ENCODE measurements around the gene RAD51AP1.
"Not testable (repeated sequence)": the region's sequence is repeated elsewhere in the genome, so short reads cannot be mapped to it uniquely, and the experiment has no call there.

RAD51AP1 gene

DNA sequence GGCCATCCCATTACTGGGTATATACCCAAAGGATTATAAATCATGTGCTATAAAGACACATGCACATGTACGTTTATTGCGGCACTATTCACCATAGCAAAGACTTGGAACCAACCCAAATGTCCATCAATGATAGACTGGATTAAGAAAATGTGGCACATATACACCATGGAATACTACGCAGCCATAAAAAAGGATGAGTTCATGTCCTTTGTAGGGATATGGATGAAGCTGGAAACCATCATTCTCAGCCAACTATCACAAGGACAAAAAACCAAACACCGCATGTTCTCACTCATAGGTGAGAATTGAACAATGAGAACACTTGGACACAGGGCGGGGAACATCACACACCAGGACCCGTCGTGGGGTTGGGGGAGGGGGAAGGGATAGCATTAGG is 15.2 kb upstream of the RAD51AP1 start:
- not testable (repeated sequence) for H3K4me3 ChIP-seq (ENCODE audit: low read length); H3K36me3 ChIP-seq (ENCODE audit: control insufficient read depth, insufficient read depth, low read length); H3K27me3 ChIP-seq (ENCODE audit: control insufficient read depth, insufficient read depth, low read length); H3K9ac ChIP-seq (ENCODE audit: low read length); H3K9me3 ChIP-seq (ENCODE audit: control insufficient read depth, low read length); H3K4me1 ChIP-seq (ENCODE audit: control insufficient read depth, insufficient read depth, low read length)

- no peaks in the 10 kb centered on the region for H3K36me3 ChIP-seq (ENCODE audit: control insufficient read depth, insufficient read depth, low read length)
- no peaks in the 10 kb centered on the region for H3K9me3 ChIP-seq (ENCODE audit: control insufficient read depth, low read length)
- no peaks in the 10 kb centered on the region for H3K27me3 ChIP-seq (ENCODE audit: control insufficient read depth, insufficient read depth, low read length)
- no peak overlapping the region for H3K4me3 ChIP-seq (ENCODE audit: low read length)
- no peaks in the 10 kb centered on the region for H3K4me1 ChIP-seq (ENCODE audit: control insufficient read depth, insufficient read depth, low read length)
- no peak overlapping the region for H3K9ac ChIP-seq (ENCODE audit: low read length)
These were observed 11.7 kb upstream of the RAD51AP1 start for GRCh38 chr12:4526923-4527546.

DNA sequence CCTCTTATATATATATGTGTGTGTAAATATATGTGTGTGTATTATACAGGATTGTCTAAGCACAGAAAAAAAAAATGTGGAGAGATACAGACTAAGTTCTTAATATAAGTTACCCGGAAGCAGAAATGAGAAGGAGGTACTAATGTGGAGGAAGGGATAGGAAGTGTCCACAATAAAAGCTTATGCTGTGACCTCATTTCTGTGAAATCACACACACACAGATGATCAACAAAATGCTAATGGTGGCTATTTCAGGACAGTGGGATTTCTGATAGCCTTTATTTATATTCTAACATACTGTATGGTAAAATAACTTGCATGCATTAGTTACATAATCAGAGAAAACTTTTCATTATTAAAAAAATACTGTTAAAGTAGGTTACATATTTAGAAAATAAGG is 8.5 kb upstream of the RAD51AP1 start:
- H3K36me3 ChIP-seq (ENCODE audit: control insufficient read depth, insufficient read depth, low read length): no peaks in the 10 kb centered on the region
- no peaks in the 10 kb centered on the region for H3K9me3 ChIP-seq (ENCODE audit: control insufficient read depth, low read length)
- no peak overlapping the region for H3K4me3 ChIP-seq (ENCODE audit: low read length)
- H3K27me3 ChIP-seq (ENCODE audit: control insufficient read depth, insufficient read depth, low read length): no peaks in the 10 kb centered on the region
- no peaks in the 10 kb centered on the region for H3K4me1 ChIP-seq (ENCODE audit: control insufficient read depth, insufficient read depth, low read length)
- no peak overlapping the region for H3K9ac ChIP-seq (ENCODE audit: low read length)

- no peak overlapping the region for H3K9ac ChIP-seq (ENCODE audit: low read length)
- no peaks in the 10 kb centered on the region for H3K27me3 ChIP-seq (ENCODE audit: control insufficient read depth, insufficient read depth, low read length)
- no peaks in the 10 kb centered on the region for H3K4me1 ChIP-seq (ENCODE audit: control insufficient read depth, insufficient read depth, low read length)
- H3K4me3 ChIP-seq (ENCODE audit: low read length): no peak overlapping the region
- no peaks in the 10 kb centered on the region for H3K36me3 ChIP-seq (ENCODE audit: control insufficient read depth, insufficient read depth, low read length)
- no peaks in the 10 kb centered on the region for H3K9me3 ChIP-seq (ENCODE audit: control insufficient read depth, low read length)
These were observed 7.6 kb upstream of the RAD51AP1 start for GRCh38 chr12:4530982-4531586.

DNA sequence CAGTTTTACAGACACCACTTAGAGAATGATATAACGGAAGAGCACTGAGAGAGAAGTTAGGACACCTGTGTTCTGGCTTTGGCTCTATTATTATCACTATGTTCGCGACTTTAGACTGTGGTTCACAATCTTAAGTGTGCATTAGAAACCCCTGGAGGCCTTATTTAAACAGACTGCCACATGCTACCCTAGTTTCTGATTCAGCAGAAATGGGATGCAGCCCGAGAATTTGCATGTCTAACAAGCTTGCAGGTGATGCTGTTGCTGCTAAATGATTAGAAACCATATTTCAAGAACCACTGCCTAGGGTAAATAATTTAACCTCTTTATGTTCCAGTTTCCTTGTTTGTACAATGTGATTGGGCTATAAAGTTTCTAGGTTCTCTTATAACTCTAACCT is 3.6 kb upstream of the RAD51AP1 start:
- Histone ChIP-seq H3K36me3 (ENCODE audit: control insufficient read depth, insufficient read depth, low read length) (no peaks in the 10 kb centered on the region), H3K4me1 (ENCODE audit: control insufficient read depth, insufficient read depth, low read length) (no peaks in the 10 kb centered on the region), H3K9me3 (ENCODE audit: control insufficient read depth, low read length) (no peaks in the 10 kb centered on the region), H3K4me3 (ENCODE audit: low read length) (no peak overlapping the region), H3K9ac (ENCODE audit: low read length) (no peak overlapping the region), H3K27me3 (ENCODE audit: control insufficient read depth, insufficient read depth, low read length) (no peaks in the 10 kb centered on the region)

- Histone ChIP-seq H3K36me3 (ENCODE audit: control insufficient read depth, insufficient read depth, low read length) (no peaks in the 10 kb centered on the region), H3K9me3 (ENCODE audit: control insufficient read depth, low read length) (no peaks in the 10 kb centered on the region), H3K4me3 (ENCODE audit: low read length) (no peak overlapping the region), H3K27me3 (ENCODE audit: control insufficient read depth, insufficient read depth, low read length) (no peaks in the 10 kb centered on the region), H3K4me1 (ENCODE audit: control insufficient read depth, insufficient read depth, low read length) (no peaks in the 10 kb centered on the region), H3K9ac (ENCODE audit: low read length) (no peak overlapping the region)
These were observed 2.8 kb upstream of the RAD51AP1 start for GRCh38 chr12:4535871-4536270.

- Histone ChIP-seq H3K36me3 (ENCODE audit: control insufficient read depth, insufficient read depth, low read length) (no peaks in the 10 kb centered on the region), H3K9ac (ENCODE audit: low read length) (peak overlapping the region; percentile 89), H3K4me1 (ENCODE audit: control insufficient read depth, insufficient read depth, low read length) (no peaks in the 10 kb centered on the region), H3K27me3 (ENCODE audit: control insufficient read depth, insufficient read depth, low read length) (no peaks in the 10 kb centered on the region), H3K4me3 (ENCODE audit: low read length) (peak overlapping the region; percentile 33), H3K9me3 (ENCODE audit: control insufficient read depth, low read length) (no peaks in the 10 kb centered on the region)
These were observed 629 bp downstream of the RAD51AP1 start for GRCh38 chr12:4539167-4539870.

DNA sequence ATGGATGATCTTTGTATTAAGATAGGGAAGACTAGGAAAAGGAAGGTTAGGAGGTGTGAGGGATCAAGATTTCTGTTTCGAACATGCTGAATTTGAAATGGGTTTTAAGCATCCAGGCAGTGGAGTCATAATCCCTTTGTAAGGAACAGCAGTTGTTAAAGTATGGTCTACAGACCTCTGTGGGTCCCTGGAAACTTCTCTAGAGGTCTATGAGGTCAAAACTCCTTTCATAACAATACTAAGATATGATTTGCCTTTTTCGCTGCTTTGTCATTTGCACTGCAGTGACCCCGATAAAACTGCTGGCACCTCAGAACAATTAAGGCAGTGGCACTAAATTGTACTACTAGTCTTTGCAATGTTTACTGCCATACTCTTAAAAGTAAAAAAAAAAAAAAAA is 1.5 kb downstream of the RAD51AP1 start:
- Histone ChIP-seq H3K9me3 (ENCODE audit: control insufficient read depth, low read length) (no peaks in the 10 kb centered on the region), H3K27me3 (ENCODE audit: control insufficient read depth, insufficient read depth, low read length) (no peaks in the 10 kb centered on the region), H3K4me3 (ENCODE audit: low read length) (no peak overlapping the region), H3K4me1 (ENCODE audit: control insufficient read depth, insufficient read depth, low read length) (no peaks in the 10 kb centered on the region), H3K9ac (ENCODE audit: low read length) (no peak overlapping the region), H3K36me3 (ENCODE audit: control insufficient read depth, insufficient read depth, low read length) (no peaks in the 10 kb centered on the region)

- no peaks in the 10 kb centered on the region for H3K27me3 ChIP-seq (ENCODE audit: control insufficient read depth, insufficient read depth, low read length)
- H3K36me3 ChIP-seq (ENCODE audit: control insufficient read depth, insufficient read depth, low read length): no peaks in the 10 kb centered on the region
- no peak overlapping the region for H3K9ac ChIP-seq (ENCODE audit: low read length)
- no peak overlapping the region for H3K4me3 ChIP-seq (ENCODE audit: low read length)
- H3K9me3 ChIP-seq (ENCODE audit: control insufficient read depth, low read length): no peaks in the 10 kb centered on the region
- H3K4me1 ChIP-seq (ENCODE audit: control insufficient read depth, insufficient read depth, low read length): no peaks in the 10 kb centered on the region
These were observed 1.9 kb downstream of the RAD51AP1 start for GRCh38 chr12:4540638-4541037.

DNA sequence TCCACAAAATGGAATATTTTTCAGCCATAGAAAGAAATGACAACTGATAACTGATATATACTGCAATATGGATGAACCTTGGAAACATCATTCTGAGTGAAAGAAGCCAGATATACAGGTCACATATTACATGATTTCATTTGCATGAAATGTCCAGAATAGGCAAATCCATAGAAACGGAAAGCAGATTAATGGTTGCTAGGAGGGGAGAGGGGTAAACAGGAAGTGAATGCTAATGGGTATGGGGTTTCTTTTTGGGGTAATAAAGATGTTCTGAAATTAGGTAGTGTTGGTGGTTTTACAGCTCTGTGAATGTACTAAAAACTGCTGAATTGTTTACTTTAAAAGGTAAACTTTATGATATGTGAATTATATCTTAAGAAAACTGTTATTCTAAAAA is 6.5 kb downstream of the RAD51AP1 start:
- H3K9ac ChIP-seq (ENCODE audit: low read length): no peak overlapping the region

DNA sequence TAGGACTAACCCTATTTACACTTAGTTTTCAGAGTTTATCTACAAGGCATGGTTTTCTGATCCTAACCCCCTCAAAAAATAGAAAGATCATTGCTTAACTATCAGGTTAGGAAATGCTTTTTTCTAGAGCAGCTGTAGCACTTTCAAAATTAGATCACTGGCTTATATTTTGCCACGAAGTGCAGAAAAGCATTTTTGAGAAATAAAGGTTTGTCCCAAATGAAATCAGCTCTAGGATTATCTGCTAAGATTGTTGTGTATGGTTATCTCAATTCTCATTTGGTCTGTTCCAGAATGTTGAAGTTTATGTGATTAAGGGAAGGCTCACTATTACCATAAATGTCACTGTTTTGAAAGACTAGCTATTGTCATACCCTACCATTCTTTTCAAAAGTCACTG is 13.5 kb downstream of the RAD51AP1 start:
- no peaks in the 10 kb centered on the region for H3K36me3 ChIP-seq (ENCODE audit: control insufficient read depth, insufficient read depth, low read length)
- no peak overlapping the region for H3K9ac ChIP-seq (ENCODE audit: low read length)
- no peaks in the 10 kb centered on the region for H3K4me1 ChIP-seq (ENCODE audit: control insufficient read depth, insufficient read depth, low read length)
- H3K4me3 ChIP-seq (ENCODE audit: low read length): no peak overlapping the region
- no peaks in the 10 kb centered on the region for H3K9me3 ChIP-seq (ENCODE audit: control insufficient read depth, low read length)
- no peaks in the 10 kb centered on the region for H3K27me3 ChIP-seq (ENCODE audit: control insufficient read depth, insufficient read depth, low read length)

More for the DNA sequence above, 6.5 kb downstream of the RAD51AP1 start:
- no peaks in the 10 kb centered on the region for H3K9me3 ChIP-seq (ENCODE audit: control insufficient read depth, low read length)
- H3K4me1 ChIP-seq (ENCODE audit: control insufficient read depth, insufficient read depth, low read length): no peaks in the 10 kb centered on the region
- no peaks in the 10 kb centered on the region for H3K27me3 ChIP-seq (ENCODE audit: control insufficient read depth, insufficient read depth, low read length)
- H3K4me3 ChIP-seq (ENCODE audit: low read length): no peak overlapping the region
- no peaks in the 10 kb centered on the region for H3K36me3 ChIP-seq (ENCODE audit: control insufficient read depth, insufficient read depth, low read length)

DNA sequence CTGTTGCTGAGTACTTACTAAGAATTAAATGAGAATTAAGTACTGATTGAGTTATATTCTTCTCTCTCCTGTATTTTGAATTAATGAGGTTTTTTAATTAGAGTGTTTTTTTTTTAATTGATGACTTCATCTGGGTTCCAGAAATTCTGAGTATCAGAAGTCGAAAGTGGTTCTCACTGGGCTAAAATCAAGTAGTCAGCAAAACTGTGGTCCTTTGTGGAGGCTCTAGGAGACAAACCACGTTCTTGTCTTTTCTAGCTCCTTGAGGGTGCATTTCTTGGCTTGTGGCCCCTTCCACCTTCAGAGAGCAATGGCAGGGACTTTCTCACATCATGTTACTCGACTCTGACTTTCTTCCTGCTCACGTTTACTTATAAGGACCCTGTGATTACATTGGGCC is 15.3 kb downstream of the RAD51AP1 start:
- Histone ChIP-seq H3K9me3 (ENCODE audit: control insufficient read depth, low read length) (no peaks in the 10 kb centered on the region), H3K4me1 (ENCODE audit: control insufficient read depth, insufficient read depth, low read length) (no peaks in the 10 kb centered on the region), H3K36me3 (ENCODE audit: control insufficient read depth, insufficient read depth, low read length) (no peaks in the 10 kb centered on the region), H3K27me3 (ENCODE audit: control insufficient read depth, insufficient read depth, low read length) (no peaks in the 10 kb centered on the region), H3K9ac (ENCODE audit: low read length) (no peak overlapping the region), H3K4me3 (ENCODE audit: low read length) (no peak overlapping the region)

All from mucosa of stomach (tissue), 1 donor.